ENCODE data around the gene NDRG3.

DNA sequence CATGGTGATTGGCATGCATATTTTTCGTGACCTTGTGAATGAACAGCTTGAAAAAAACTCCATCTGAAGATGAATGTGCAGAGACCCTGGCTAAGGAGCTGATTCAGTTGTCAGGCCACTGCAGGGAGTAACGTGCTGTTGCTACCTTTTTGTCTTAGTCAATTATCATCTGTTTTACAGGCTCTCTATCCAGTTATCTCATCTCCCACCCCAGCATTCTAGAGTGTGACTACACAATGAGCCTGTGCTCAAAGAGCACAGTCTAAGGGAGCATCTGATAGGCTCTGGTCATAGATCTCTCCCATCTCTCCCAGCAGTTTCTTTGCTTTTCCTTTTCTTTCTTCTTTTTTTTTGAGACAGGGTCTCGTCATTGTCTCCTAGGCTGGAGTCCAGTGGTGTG is 45.5 kb downstream of the NDRG3 start:
- TF ChIP-seq, protein P1, sequence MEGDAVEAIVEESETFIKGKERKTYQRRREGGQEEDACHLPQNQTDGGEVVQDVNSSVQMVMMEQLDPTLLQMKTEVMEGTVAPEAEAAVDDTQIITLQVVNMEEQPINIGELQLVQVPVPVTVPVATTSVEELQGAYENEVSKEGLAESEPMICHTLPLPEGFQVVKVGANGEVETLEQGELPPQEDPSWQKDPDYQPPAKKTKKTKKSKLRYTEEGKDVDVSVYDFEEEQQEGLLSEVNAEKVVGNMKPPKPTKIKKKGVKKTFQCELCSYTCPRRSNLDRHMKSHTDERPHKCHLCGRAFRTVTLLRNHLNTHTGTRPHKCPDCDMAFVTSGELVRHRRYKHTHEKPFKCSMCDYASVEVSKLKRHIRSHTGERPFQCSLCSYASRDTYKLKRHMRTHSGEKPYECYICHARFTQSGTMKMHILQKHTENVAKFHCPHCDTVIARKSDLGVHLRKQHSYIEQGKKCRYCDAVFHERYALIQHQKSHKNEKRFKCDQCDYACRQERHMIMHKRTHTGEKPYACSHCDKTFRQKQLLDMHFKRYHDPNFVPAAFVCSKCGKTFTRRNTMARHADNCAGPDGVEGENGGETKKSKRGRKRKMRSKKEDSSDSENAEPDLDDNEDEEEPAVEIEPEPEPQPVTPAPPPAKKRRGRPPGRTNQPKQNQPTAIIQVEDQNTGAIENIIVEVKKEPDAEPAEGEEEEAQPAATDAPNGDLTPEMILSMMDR (IDR thresholded peaks at IDR 0.05; ENCODE audit: insufficient read depth, low read length, poor library complexity, severe bottlenecking): no peak
- TF ChIP-seq EZH2phosphoT487 (conservative IDR thresholded peaks at IDR 0.05; ENCODE audit: low read length): no peak
